Measurements from ENCODE around the gene PTK7. TPM values are rescaled to one million over a fixed set of nuclear protein-coding genes. Genes with fewer than 3 reads are reported as not detected.

Gene PTK7
- total RNA-seq, 1 experiment from 2014 or later, result 165 TPM

- no peak for TF ChIP-seq IRF1 (CRISPR knock-in tag; IDR thresholded peaks at IDR 0.05)
These were observed 70.9 kb downstream of the PTK7 start (continued) for GRCh38 chr6:43146709-43147688.

- ATAC-seq, result no peak
- DNase-seq (ENCODE audit: low spot score), result no peak
- CTCF ChIA-PET, result interaction anchor here (0.7 to 1.0 kb wide), 2 partner anchors 208 to 361 kb away, joined by 3 read pairs; no protein-coding TSS in a partner anchor
- H3K4me3 Mint-ChIP-seq, result no peak overlapping the region
- H3K4me1 Mint-ChIP-seq, result peaks cover 5% of the 10 kb centered on the region
- peaks cover 18% of the 10 kb centered on the region for H3K36me3 Mint-ChIP-seq
- H3K27ac Mint-ChIP-seq, result no peak overlapping the region
- no peaks in the 10 kb centered on the region for H3K9me3 Mint-ChIP-seq
- no peaks in the 10 kb centered on the region; the same call in 1 of the 2 replicates for H3K27me3 Mint-ChIP-seq (ENCODE audit: low read depth)
- TF ChIP-seq SMAD4 (CRISPR knock-in tag; IDR thresholded peaks at IDR 0.05) (no peak), ZNF532 (CRISPR knock-in tag; IDR thresholded peaks at IDR 0.05; ENCODE audit: borderline replicate concordance) (no peak), OVOL2 (CRISPR knock-in tag; IDR thresholded peaks at IDR 0.05; ENCODE audit: borderline replicate concordance) (no peak), ZNF232 (CRISPR knock-in tag; IDR thresholded peaks at IDR 0.05) (no peak), GRHL2 (CRISPR knock-in tag; IDR thresholded peaks at IDR 0.05; ENCODE audit: insufficient replicate concordance, severe bottlenecking) (no peak), FOXK1 (CRISPR knock-in tag; IDR thresholded peaks at IDR 0.05) (no peak)
- POLR2A ChIA-PET, result interaction anchor here (0.6 to 1.1 kb wide), 2 partner anchors 23 to 238 kb away, joined by 4 to 7 read pairs; no protein-coding TSS in a partner anchor
These were observed 71.8 kb downstream of the PTK7 start for GRCh38 chr6:43147691-43148477.

- TF ChIP-seq ZNF671 (CRISPR knock-in tag; IDR thresholded peaks at IDR 0.05), result no peak
- TF ChIP-seq EMX1 (CRISPR knock-in tag; IDR thresholded peaks at IDR 0.05), result no peak
- TF ChIP-seq ZNF423 (CRISPR knock-in tag; IDR thresholded peaks at IDR 0.05), result no peak
- TF ChIP-seq OVOL2 (CRISPR knock-in tag; IDR thresholded peaks at IDR 0.05; ENCODE audit: borderline replicate concordance), result no peak
- no peak for ATAC-seq
- POLR2A ChIA-PET, result interaction anchor here (0.6 kb wide), 1 partner anchor 26 kb away, joined by 3 read pairs; no protein-coding TSS in a partner anchor
- Mint-ChIP-seq H3K9me3 (no peaks in the 10 kb centered on the region), H3K4me1 (no peaks in the 10 kb centered on the region), H3K27me3 (ENCODE audit: low read depth) (no peaks in the 10 kb centered on the region), H3K27ac (no peak overlapping the region), H3K4me3 (no peak overlapping the region), H3K36me3 (peaks cover 18% of the 10 kb centered on the region)
- DNase-seq (ENCODE audit: low spot score), result no peak
- CTCF ChIA-PET, result interaction anchor here (0.9 kb wide), 1 partner anchor 80 kb away, joined by 3 read pairs; the partner anchor contains the start of gene DNPH1
These were observed 73.2 kb downstream of the PTK7 start for GRCh38 chr6:43149265-43149664.

- peaks cover 16% of the 10 kb centered on the region for H3K36me3 Mint-ChIP-seq
- no peak overlapping the region for H3K4me3 Mint-ChIP-seq
- ChIA-PET POLR2A (no interaction called here), CTCF (interaction anchor here (0.9 kb wide), 1 partner anchor 218 kb away, joined by 3 read pairs; no protein-coding TSS in a partner anchor)
- ATAC-seq, result no peak
- DNase-seq (ENCODE audit: low spot score), result no peak
- no peaks in the 10 kb centered on the region for H3K9me3 Mint-ChIP-seq
- peak overlapping the region; percentile 51; the same call in 1 of the 2 replicates for H3K27ac Mint-ChIP-seq
- TF ChIP-seq HMGA2 (CRISPR knock-in tag; IDR thresholded peaks at IDR 0.05) (no peak), ZNF512 (CRISPR knock-in tag; IDR thresholded peaks at IDR 0.05; ENCODE audit: borderline replicate concordance) (no peak)
- no peaks in the 10 kb centered on the region for H3K27me3 Mint-ChIP-seq (ENCODE audit: low read depth)
- H3K4me1 Mint-ChIP-seq, result no peaks in the 10 kb centered on the region
These were observed 74.1 kb downstream of the PTK7 start for GRCh38 chr6:43150051-43150751.

Measured in WTC11 (cell line).